ENCODE results near the gene ANKH. TPM values are rescaled to one million over a fixed set of nuclear protein-coding genes. Genes with fewer than 3 reads are reported as not detected.

The ANKH gene
- polyA plus RNA-seq, 1 experiment: 14.2 TPM

GRCh38 chr5:14873093-14873492 is 1.5 kb upstream of the ANKH start:
- DNase-seq (ENCODE audit: low read depth, low spot score): no peak
- ChIA-PET CTCF (interaction anchor here (0.8 to 2.0 kb wide), 7 partner anchors 12 to 171 kb away, joined by 3 to 12 read pairs (median 4); no protein-coding TSS in a partner anchor), POLR2A (interaction anchor here (0.6 to 1.0 kb wide), 2 partner anchors 63 to 147 kb away, joined by 3 to 6 read pairs; no protein-coding TSS in a partner anchor)
- Histone ChIP-seq H3K4me3 (ENCODE audit: low read depth, low read length) (no peak overlapping the region), H3K9me3 (ENCODE audit: control insufficient read depth, insufficient read depth, low read length) (no peaks in the 10 kb centered on the region; the same call in 1 of the 2 replicates), H3K27ac (ENCODE audit: low read depth, low read length) (no peak overlapping the region), H3K27me3 (ENCODE audit: control insufficient read depth, insufficient read depth, low read length) (no peaks in the 10 kb centered on the region)
- no peak for TF ChIP-seq CTCF (IDR thresholded peaks at IDR 0.05; ENCODE audit: low read depth, low read length)

- POLR2A ChIA-PET: interaction anchor here (1.0 kb wide), 1 partner anchor 146 kb away, joined by 3 read pairs; no protein-coding TSS in a partner anchor
- CTCF ChIA-PET: interaction anchor here (1.0 to 3.0 kb wide), 6 partner anchors 10 to 170 kb away, joined by 3 to 18 read pairs (median 6); no protein-coding TSS in a partner anchor
- H3K27ac ChIP-seq (ENCODE audit: low read depth, low read length): no peak overlapping the region
- no peaks in the 10 kb centered on the region for H3K27me3 ChIP-seq (ENCODE audit: control insufficient read depth, insufficient read depth, low read length)
- H3K9me3 ChIP-seq (ENCODE audit: control insufficient read depth, insufficient read depth, low read length): no peaks in the 10 kb centered on the region; the same call in 1 of the 2 replicates
- peak overlapping the region; percentile 69 for H3K4me3 ChIP-seq (ENCODE audit: low read depth, low read length)
- no peak for DNase-seq (ENCODE audit: low read depth, low spot score)
- TF ChIP-seq CTCF (IDR thresholded peaks at IDR 0.05; ENCODE audit: low read depth, low read length): 0 out of 2 replicates have a peak, but pooled peaks have one; percentile 12
These were observed 752 bp upstream of the ANKH start for GRCh38 chr5:14872070-14872989.

GRCh38 chr5:14870337-14871213 is 1.0 kb downstream of the ANKH start:
- no peak for DNase-seq (ENCODE audit: low read depth, low spot score)
- ChIA-PET POLR2A (interaction anchor here (0.7 to 1.3 kb wide), 3 partner anchors 9 to 207 kb away, joined by 5 to 11 read pairs (median 9); no protein-coding TSS in a partner anchor), CTCF (interaction anchor here (0.7 to 3.2 kb wide), 9 partner anchors 8 to 149 kb away, joined by 3 to 18 read pairs (median 7); no protein-coding TSS in a partner anchor)
- no peaks in the 10 kb centered on the region for H3K27me3 ChIP-seq (ENCODE audit: control insufficient read depth, insufficient read depth, low read length)
- no peak for TF ChIP-seq CTCF (IDR thresholded peaks at IDR 0.05; ENCODE audit: low read depth, low read length)
- H3K9me3 ChIP-seq (ENCODE audit: control insufficient read depth, insufficient read depth, low read length): no peaks in the 10 kb centered on the region; the same call in 1 of the 2 replicates
- peak overlapping the region; percentile 79 for H3K4me3 ChIP-seq (ENCODE audit: low read depth, low read length)
- H3K27ac ChIP-seq (ENCODE audit: low read depth, low read length): no peak overlapping the region

GRCh38 chr5:14869668-14870164 is 1.9 kb downstream of the ANKH start:
- ChIA-PET POLR2A (no interaction called here), CTCF (interaction anchor here (1.8 to 3.2 kb wide), 3 partner anchors 133 to 143 kb away, joined by 7 to 18 read pairs (median 18); no protein-coding TSS in a partner anchor)
- no peaks in the 10 kb centered on the region; the same call in 1 of the 2 replicates for H3K9me3 ChIP-seq (ENCODE audit: control insufficient read depth, insufficient read depth, low read length)
- H3K27me3 ChIP-seq (ENCODE audit: control insufficient read depth, insufficient read depth, low read length): no peaks in the 10 kb centered on the region
- peak overlapping the region; percentile 79 for H3K4me3 ChIP-seq (ENCODE audit: low read depth, low read length)
- no peak overlapping the region for H3K27ac ChIP-seq (ENCODE audit: low read depth, low read length)
- no peak for DNase-seq (ENCODE audit: low read depth, low spot score)
- no peak for TF ChIP-seq CTCF (IDR thresholded peaks at IDR 0.05; ENCODE audit: low read depth, low read length)
